Activated T-cell treated with anti-CD3 and anti-CD28 coated beads, Interleukin-2, amount 50 U/mL, for 4 hours (primary cell): ENCODE data around the gene NCAN. TPM values are rescaled to one million over a fixed set of nuclear protein-coding genes. Genes with fewer than 3 reads are reported as not detected.

Experiments used
- ATAC-seq, 2 donors: fragments of 200-7000 bp; cut with Tn5 transposase; one replicate each; pipeline ENCODE4 v1.10.0; 2021
- DNase-seq: peaks from one replicate; pipeline ENCODE4 v3.0.0-alpha.2; 2020
- H3K27me3 Mint-ChIP-seq: one replicate; pipeline ENCODE4 v1.8.0; 2021; ENCODE audit warnings: low read depth, mixed read lengths
- H3K36me3 Mint-ChIP-seq: one replicate; pipeline ENCODE4 v1.8.0; 2022; ENCODE audit warnings: mixed read lengths; ENCODE audit not compliant: insufficient read depth
- H3K4me1 Mint-ChIP-seq: one replicate; pipeline ENCODE4 v1.8.0; 2021; ENCODE audit warnings: low read depth, mixed read lengths
- H3K4me3 Mint-ChIP-seq: one replicate; pipeline ENCODE4 v1.8.0; 2021; ENCODE audit warnings: mild to moderate bottlenecking, moderate library complexity, mixed read lengths
- H3K9me3 Mint-ChIP-seq: one replicate; pipeline ENCODE4 v1.8.0; 2021; ENCODE audit warnings: mixed read lengths
- total RNA-seq, 3 donors: library from RNA; stranded (reverse); gene quantifications; one replicate each; pipeline ENCODE4 v1.2.1, GENCODE V29; 2021

NCAN gene
- total RNA-seq, 3 donors from 2014 or later = 0.05 to 0.08 TPM; not detected in 1

- peaks cover 32% of the 10 kb centered on the region for H3K36me3 Mint-ChIP-seq
- DNase-seq = no peak
- H3K4me3 Mint-ChIP-seq = no peak overlapping the region
- no peaks in the 10 kb centered on the region for H3K9me3 Mint-ChIP-seq
- H3K4me1 Mint-ChIP-seq = no peaks in the 10 kb centered on the region
- ATAC-seq = no peak
- H3K27me3 Mint-ChIP-seq = no peaks in the 10 kb centered on the region
Observed at GRCh38 chr19:19296953-19297689, 85.4 kb downstream of the NCAN start.

GRCh38 chr19:19297759-19298158, 86.0 kb downstream of the NCAN start:
- ATAC-seq (no peak), DNase-seq (no peak)
- no peaks in the 10 kb centered on the region for H3K27me3 Mint-ChIP-seq
- H3K36me3 Mint-ChIP-seq = peaks cover 28% of the 10 kb centered on the region
- no peak overlapping the region for H3K4me3 Mint-ChIP-seq
- H3K9me3 Mint-ChIP-seq = no peaks in the 10 kb centered on the region
- no peaks in the 10 kb centered on the region for H3K4me1 Mint-ChIP-seq

GRCh38 chr19:19300613-19301012, 88.9 kb downstream of the NCAN start:
- no peak overlapping the region for H3K4me3 Mint-ChIP-seq
- H3K27me3 Mint-ChIP-seq = no peaks in the 10 kb centered on the region
- ATAC-seq (no peak), DNase-seq (no peak)
- peaks cover 23% of the 10 kb centered on the region for H3K36me3 Mint-ChIP-seq
- H3K9me3 Mint-ChIP-seq = no peaks in the 10 kb centered on the region
- no peaks in the 10 kb centered on the region for H3K4me1 Mint-ChIP-seq

Other genes with a start within 250 kb of the NCAN start
- gene SUGP2, start 178.4 kb upstream of the NCAN start, total RNA-seq = 10 to 100 TPM; 66.8 to 76.6 (median 71.8) TPM
- 10 to 100 TPM; 80.0 to 93.9 (median 80.6) TPM for gene ARMC6, start 178.4 kb upstream of the NCAN start, total RNA-seq
- 10 to 100 TPM in 1 of 3 donors, 1 to 10 TPM in 2; 8.9 to 11.1 (median 8.9) TPM for gene SLC25A42, start 148.0 kb upstream of the NCAN start, total RNA-seq
- 10 to 100 TPM; 42.3 to 43.2 (median 43.1) TPM for gene TMEM161A, start 73.5 kb upstream of the NCAN start, total RNA-seq
- 1 to 10 TPM; 2.2 to 3.7 (median 2.3) TPM for gene MEF2B, start 41.7 kb upstream of the NCAN start, total RNA-seq
- gene BORCS8, start 19.8 kb upstream of the NCAN start, total RNA-seq = 10 to 100 TPM; 38.0 to 43.1 (median 38.6) TPM
- 100 to 1,000 TPM; 110 to 120 (median 118) TPM for gene RFXANK, start 19.7 kb upstream of the NCAN start, total RNA-seq
- 10 to 100 TPM; 57.9 to 71.7 (median 66.6) TPM for gene NR2C2AP, start 8.5 kb upstream of the NCAN start, total RNA-seq
- not detected for gene TM6SF2, start 61.3 kb downstream of the NCAN start, total RNA-seq
- 10 to 100 TPM; 54.8 to 61.8 (median 61.3) TPM for gene SUGP1, start 108.6 kb downstream of the NCAN start, total RNA-seq
- 10 to 100 TPM; 59.2 to 63.6 (median 62.8) TPM for gene MAU2, start 108.9 kb downstream of the NCAN start, total RNA-seq
- 100 to 1,000 TPM; 187 to 240 (median 205) TPM for gene GATAD2A, start 193.7 kb downstream of the NCAN start, total RNA-seq